GM18909 (cell line): ENCODE data around the gene NUDT16L1.
"Not testable (repeated sequence)": the region's sequence is repeated elsewhere in the genome, so short reads cannot be mapped to it uniquely, and the experiment has no call there.

Experiments
- ATAC-seq: cut with Tn5 transposase; IDR thresholded peaks from one replicate; pipeline ENCODE4 v1.9.1; 2021; ENCODE audit warnings: mild to moderate bottlenecking; ENCODE audit not compliant: unreplicated experiment, poor library complexity

Gene NUDT16L1

DNA sequence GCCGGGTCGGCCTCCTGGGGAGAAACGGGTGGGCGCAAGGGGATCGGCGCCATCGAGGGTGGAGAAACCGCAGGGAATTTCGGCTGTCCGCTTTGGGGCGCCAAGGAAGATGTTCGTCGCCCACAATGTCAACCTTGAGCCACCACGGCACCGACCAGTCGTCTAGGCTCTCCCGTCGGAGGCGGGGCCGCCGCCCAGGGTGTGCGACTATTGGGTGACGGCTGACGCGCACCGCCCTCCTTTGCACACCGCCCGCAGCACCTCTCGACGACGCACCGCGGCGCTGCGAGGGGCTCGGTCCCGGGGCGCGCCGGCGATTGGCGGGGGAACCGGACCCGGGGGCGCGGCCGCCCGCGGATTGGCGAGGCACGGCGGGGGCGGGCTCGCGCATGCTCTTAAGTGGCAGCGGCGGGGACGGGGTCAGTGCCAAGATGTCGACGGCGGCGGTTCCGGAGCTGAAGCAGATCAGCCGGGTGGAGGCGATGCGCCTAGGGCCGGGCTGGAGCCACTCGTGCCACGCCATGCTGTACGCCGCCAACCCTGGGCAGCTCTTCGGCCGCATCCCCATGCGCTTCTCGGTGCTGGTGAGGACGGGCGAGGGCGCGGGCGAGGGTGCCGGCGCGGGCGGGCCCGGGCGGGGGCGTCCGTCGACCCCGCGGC is at the start of gene NUDT16L1:
TSS of gene NUDT16L1 (plus strand) at position 267 of the 660 bp plus-strand sequence. CDS start at position 432, 165 bp downstream.
- peak; percentile 91 for ATAC-seq

DNA sequence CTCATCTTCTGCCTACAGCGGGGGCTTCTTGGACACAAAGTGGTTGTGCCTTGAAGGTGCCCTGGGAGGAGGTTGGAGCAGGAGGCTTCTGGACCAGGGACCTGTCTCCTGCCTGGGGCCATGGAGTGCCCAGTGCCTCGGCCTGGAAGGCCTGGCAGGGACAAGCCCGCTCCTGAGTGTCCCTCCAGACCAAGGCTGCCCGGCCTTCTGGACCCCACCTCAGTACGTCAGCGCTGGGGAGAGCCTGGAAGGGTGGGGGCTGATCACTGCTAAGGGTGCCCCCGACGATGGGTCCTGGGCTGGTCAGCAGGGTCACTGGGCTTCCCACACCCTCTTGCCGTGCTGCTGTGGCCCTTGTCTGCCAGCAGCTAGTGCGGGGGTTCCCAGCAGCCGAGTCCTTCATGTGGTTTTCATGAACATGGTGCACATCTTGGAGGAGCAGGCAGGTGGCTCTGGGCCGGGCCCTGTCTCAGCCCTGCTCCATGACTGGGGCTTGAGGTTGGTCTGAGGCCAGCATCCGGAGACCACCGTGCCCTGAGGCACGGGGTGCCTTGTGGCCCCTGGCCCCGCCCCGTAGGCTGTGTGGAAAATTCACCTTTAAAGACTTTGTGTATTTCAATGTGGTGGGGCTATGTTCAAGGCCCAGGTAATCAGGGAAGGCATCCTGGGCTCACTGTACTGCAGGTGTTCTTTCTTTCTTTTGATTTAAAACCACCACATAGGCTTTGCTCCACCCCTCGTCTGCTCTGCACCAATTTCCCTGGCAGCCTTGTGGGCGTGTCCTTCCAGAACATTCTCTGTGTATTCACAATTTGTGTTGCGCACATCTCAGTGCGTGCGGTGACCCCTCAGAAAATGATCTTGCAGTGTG is 46.4 kb upstream of the NUDT16L1 start:
- no peak for ATAC-seq

GRCh38 chr16:4647644-4647980 is 45.8 kb upstream of the NUDT16L1 start:
- no peak for ATAC-seq

- no peak for ATAC-seq
Measured at GRCh38 chr16:4648917-4649316, 44.4 kb upstream of the NUDT16L1 start.

GRCh38 chr16:4649744-4650442 is 43.5 kb upstream of the NUDT16L1 start:
- no peak for ATAC-seq

GRCh38 chr16:4650443-4651074 is 42.8 kb upstream of the NUDT16L1 start:
- ATAC-seq = not testable (repeated sequence)

DNA sequence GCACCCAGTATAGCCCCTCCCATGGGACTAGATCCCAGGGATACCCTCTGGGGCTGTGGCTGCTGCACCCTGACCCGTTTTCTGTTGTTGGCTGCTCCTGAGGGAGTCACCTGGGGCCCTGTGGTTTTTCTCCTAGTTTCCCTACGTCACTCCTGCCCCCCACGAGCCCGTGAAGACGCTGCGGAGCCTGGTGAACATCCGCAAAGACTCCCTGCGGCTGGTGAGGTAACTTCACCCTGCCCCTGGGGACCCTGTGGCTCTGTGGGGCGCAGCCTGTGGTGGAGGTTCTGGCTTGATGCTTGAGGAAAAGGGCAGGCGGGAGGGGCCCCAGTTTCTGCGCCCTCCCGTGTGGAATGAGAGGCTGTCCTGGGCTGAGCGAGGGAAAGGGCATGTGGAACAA is 41.5 kb upstream of the NUDT16L1 start:
- no peak for ATAC-seq

DNA sequence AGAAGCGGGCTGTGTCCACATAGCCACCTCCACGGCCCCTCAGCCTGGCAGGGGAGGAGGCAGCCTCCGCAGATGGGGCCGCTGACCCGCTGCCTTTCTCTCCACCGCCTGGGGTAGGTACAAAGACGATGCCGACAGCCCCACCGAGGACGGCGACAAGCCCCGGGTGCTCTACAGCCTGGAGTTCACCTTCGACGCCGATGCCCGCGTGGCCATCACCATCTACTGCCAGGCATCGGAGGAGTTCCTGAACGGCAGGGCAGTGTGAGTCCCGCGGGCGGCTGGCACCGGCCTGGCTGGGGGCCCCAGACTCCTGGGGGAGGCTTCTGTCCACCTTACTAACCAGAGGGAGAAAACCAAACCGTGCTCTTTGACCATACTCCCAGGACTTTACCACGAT is 40.8 kb upstream of the NUDT16L1 start:
- no peak for ATAC-seq

DNA sequence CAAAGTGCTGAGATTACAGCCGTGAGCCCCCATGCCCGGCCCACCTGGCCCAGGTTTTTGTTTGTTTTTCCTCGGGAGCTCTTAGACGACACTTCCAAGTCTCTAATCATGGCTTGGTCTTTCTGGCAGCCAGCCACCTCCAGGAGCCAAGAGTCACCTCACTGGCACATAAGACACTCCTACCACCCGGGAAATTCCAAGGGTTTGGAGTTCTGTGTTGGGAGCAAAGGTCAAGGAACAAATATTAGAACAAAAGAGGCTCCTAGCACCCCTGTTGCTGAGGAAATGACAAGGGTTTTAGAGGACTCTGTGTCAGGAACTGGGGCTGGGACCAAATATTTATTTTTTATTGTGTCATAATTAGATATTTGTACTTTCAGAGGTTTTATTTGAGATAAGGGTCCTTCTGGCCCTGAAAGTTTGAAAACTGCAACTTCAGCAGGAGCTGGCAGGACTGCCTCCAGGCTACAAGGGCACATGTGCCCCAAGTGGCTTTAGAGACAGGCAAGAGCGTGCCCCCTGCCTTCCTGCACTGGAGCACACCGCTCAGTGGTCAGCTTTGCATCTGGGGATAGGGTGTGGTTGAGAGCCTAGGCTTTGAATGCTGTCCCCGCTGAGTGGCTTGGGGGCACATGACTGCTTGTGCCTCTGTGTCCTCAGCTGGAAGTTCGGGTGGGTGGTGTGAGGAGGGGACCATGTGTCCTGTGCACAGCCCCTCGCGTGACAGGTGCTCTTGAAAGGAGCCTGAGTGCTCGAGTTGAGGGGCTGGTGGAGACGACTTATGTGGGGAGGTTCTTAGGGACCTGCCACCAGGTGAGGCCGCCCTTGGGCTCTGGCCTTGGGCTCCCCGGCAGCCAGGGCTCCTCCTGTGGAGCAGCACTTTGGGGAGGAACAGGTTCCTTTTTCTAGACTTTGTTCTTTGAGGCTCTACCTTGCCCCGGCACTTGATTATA is 39.1 kb upstream of the NUDT16L1 start:
- ATAC-seq = no peak

DNA sequence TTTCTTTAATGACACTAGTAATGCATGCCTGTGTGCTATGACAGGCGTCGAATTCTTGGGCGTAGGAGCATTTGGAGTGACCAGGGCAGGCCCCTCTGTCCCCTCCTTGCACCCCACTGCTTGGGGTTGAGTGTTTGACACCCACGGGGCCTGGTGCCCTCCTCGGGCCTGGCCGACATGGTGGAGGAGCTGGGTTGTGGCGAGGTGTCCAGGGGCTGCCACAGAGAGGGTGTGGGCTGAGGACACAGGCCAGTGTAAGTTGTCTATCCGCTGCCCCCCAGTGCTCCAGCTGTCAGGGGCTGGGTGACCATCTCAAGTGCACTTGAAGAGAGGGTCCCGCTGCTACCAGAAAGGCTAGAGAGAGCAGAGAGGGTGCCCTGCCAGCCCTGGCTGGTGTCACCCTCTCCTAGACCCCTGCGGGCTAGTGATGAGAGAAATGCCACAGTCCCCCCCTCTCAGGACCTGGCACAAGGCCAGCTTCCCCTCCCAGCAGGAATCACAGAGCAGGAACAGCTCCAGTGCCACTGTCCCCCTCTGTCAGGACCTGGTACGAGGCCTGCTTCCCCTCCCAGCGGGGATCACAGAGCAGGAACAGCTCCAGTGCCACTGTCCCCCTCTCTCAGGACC is 38.3 kb upstream of the NUDT16L1 start:
- ATAC-seq = no peak

GRCh38 chr16:4655801-4656200 is 37.6 kb upstream of the NUDT16L1 start:
- no peak for ATAC-seq

GRCh38 chr16:4656221-4656620 is 37.1 kb upstream of the NUDT16L1 start:
- no peak for ATAC-seq

DNA sequence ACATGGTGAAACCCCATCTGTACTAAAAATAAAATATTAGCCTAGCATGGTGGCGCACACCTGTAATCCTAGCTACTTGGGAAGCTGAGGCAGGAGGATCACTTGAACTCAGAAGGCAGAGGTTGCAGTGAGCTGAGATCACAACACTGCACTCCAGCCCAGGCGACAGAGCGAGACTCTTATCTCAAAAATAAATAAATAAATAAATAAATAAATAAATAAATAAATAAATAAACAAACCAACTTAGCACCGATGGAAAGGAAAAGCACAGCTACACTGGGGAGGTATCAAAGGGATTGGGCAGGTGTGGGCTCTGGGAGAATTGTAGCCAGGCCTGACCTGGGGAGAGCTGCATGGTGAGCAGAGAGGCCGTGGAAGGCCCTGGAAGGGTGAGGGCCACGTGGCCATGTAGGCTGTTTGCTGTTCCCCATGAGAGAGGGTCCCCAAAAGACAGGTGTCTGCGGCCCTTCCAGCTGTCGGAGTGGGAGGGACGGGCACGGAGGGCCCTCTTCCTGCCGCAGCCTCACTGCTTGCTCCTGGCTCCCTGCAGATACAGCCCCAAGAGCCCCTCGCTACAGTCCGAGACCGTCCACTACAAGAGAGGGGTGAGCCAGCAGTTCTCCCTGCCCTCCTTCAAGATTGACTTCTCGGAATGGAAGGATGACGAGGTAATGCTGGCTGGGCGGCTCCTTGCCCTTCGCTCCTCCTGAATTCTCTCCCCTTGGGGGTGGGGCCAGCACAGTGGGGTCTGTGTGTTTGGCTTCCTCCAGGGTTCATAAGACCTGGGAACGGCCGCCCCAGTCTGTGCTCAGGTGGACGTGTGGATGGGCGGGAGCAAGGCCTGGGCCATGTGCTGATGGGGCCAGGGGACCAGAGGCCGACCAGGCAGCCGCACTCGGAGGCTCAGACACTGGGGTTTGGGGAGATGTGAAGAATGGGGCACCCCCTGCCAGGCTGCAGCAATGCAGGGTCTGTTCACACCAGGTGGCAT is 36.4 kb upstream of the NUDT16L1 start:
- no peak for ATAC-seq

DNA sequence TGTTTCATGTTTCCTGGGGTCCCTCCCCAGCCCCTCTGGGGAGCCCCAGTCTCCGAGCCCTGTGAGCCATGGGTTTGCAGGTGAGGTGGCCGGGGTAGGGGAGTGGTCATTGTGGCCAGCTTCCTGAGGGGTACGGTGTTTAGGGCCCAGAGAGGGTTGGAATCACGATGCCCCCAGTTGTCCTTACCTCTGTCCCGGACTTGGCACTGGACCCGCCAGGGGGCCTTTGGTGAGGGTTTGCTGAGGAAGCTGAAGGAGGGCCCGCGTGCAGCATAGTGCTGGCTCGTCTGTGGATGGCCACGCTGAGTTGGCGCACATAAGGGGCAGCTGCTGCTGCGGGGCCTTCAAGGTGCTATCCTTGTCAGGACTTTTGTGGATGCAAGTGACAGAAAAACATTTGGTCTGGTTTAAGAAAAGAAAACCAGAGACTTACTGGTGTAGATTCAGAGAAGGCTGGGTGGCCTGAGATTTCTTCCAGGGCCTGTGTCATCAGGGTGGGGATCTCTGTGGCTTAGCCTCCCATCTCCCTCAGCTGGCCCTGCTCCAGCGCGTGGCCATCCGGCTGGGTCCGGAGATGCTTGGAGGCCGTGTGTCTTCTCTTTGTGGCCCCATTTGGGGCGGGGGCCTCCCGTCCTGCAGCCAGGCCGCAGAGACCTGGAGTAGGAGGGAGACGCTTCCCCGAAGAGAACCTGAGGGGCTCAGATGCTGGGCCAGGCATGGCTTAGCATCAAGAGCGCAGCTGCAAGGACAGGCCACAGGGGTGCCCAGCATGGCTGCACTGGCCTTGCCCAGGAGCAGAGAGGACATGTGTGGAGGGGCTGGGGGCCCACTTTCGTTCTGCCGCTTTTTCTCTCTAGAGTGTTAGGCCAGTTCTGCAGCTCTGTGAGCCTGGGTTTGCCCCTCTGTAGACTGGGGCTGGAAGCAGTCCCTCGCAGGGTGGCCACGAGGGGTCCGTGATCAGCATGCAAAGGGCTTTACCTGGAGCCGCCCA is 33.7 kb upstream of the NUDT16L1 start:
- ATAC-seq = no peak

DNA sequence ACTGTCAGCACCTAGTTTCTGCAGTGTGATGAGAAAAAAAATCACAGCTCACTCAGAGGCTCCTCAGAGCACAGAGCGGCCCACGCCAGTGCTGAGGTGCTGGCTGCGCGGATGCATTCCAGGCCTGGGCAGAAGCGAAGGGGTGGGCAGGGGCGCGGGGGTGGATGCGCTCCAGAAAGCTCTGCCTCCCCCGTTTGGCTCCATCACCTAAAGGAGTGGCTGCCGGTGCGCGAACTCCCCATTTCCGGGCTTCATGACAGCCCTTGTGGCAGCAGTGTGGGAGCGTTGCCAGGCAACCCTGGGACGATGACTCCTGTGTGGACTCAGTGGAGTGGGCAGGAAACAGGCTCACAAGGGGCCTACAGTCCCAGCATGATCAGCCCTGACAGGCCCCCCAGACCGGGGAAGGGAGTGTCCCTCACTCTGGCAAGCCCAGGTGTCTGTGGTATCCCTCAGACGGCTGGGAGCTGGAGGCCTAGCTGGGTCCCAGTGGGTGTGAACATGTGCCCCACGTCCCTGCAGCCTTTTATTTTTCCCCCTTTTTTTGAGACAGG is 32.8 kb upstream of the NUDT16L1 start:
- ATAC-seq = no peak

DNA sequence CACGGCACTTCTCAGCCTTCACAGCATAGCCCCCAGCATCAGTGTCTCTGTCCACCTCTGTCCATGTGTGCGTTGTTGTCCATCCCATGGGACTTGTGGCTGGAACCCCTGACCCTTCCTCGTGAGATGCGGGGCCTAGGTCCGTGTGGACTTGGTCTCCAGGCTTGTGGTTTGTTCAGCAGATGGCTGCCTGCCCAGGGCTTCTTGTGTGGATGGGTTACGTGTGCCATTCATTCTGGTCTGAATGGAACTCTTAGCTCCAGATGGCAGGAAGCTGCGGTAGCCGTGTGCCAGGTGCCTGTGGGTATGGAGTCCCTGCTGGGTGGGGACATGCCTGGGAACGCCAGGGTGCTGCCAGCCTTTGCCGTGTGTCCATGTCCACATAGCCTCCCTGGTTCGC is 31.7 kb upstream of the NUDT16L1 start:
- no peak for ATAC-seq

- no peak for ATAC-seq
Measured at GRCh38 chr16:4663465-4663776, 29.9 kb upstream of the NUDT16L1 start.
